ENCODE data around the gene NPAS2. TPM values are rescaled to one million over a fixed set of nuclear protein-coding genes. Genes with fewer than 3 reads are reported as not detected.

The NPAS2 gene
- total RNA-seq, 1 donor from 2014 or later, result 10.7 TPM

GRCh38 chr2:100831158-100831750 is 11.3 kb downstream of the NPAS2 start:
- H3K27ac Mint-ChIP-seq, result no peak overlapping the region
- no peaks in the 10 kb centered on the region for H3K27me3 Mint-ChIP-seq
- no peaks in the 10 kb centered on the region for H3K36me3 Mint-ChIP-seq
- H3K9me3 Mint-ChIP-seq, result no peaks in the 10 kb centered on the region
- no peak overlapping the region for H3K4me3 Mint-ChIP-seq
- TF ChIP-seq, protein P1, sequence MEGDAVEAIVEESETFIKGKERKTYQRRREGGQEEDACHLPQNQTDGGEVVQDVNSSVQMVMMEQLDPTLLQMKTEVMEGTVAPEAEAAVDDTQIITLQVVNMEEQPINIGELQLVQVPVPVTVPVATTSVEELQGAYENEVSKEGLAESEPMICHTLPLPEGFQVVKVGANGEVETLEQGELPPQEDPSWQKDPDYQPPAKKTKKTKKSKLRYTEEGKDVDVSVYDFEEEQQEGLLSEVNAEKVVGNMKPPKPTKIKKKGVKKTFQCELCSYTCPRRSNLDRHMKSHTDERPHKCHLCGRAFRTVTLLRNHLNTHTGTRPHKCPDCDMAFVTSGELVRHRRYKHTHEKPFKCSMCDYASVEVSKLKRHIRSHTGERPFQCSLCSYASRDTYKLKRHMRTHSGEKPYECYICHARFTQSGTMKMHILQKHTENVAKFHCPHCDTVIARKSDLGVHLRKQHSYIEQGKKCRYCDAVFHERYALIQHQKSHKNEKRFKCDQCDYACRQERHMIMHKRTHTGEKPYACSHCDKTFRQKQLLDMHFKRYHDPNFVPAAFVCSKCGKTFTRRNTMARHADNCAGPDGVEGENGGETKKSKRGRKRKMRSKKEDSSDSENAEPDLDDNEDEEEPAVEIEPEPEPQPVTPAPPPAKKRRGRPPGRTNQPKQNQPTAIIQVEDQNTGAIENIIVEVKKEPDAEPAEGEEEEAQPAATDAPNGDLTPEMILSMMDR (conservative IDR thresholded peaks at IDR 0.05), result no peak
- DNase-seq (ENCODE audit: extremely low spot score, unreplicated experiment), result no peak
- no peaks in the 10 kb centered on the region for H3K4me1 Mint-ChIP-seq (ENCODE audit: unreplicated experiment)

GRCh38 chr2:100831831-100832230 is 11.9 kb downstream of the NPAS2 start:
- TF ChIP-seq, protein P1 (conservative IDR thresholded peaks at IDR 0.05), result no peak
- Mint-ChIP-seq H3K27ac (no peak overlapping the region), H3K4me1 (ENCODE audit: unreplicated experiment) (no peaks in the 10 kb centered on the region), H3K27me3 (no peaks in the 10 kb centered on the region), H3K9me3 (no peaks in the 10 kb centered on the region), H3K4me3 (no peak overlapping the region), H3K36me3 (no peaks in the 10 kb centered on the region)
- DNase-seq (ENCODE audit: extremely low spot score, unreplicated experiment), result no peak

DNA sequence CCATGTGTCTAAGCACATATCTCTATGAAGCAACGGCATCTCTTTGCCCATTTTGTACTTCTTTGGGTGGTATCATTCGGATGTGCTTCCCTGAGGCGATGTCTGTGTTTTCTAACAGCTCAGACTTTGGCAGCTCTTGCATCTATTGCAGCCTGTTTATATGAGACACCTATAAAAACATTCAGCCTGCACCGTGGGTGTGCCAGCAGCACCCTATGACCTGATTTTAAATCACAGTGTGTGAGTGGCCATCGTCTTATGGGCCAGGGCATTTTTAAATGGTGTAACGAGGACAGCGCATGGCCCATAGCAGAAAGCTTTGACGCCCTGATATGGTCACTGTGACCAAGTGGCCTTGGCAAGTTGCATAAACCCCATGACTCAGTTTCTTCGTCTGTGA is 12.9 kb downstream of the NPAS2 start:
- DNase-seq (ENCODE audit: extremely low spot score, unreplicated experiment), result no peak
- H3K27ac Mint-ChIP-seq, result no peak overlapping the region
- H3K4me1 Mint-ChIP-seq (ENCODE audit: unreplicated experiment), result no peaks in the 10 kb centered on the region
- no peak overlapping the region for H3K4me3 Mint-ChIP-seq
- H3K27me3 Mint-ChIP-seq, result no peaks in the 10 kb centered on the region
- H3K36me3 Mint-ChIP-seq, result no peaks in the 10 kb centered on the region
- TF ChIP-seq, protein P1 (conservative IDR thresholded peaks at IDR 0.05), result no peak
- H3K9me3 Mint-ChIP-seq, result no peaks in the 10 kb centered on the region

DNA sequence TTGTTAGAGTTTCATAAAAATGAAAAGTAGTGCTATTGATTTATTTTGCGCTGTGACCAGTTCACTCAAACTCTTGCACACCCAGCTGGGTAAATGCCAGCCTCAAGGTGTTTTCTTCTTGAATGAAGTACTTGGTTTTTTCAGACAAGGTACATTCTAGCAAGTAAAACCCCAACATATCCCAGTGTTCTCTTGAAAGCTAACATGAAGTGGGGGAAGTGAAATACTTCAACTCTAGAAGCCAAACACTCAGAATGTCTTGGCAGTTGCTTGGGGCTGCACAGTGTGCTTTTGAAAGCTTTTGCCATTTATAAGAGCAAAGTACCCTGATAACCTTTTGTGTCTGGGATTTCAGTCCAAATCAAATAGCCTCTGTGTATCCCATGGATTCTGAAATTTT is 13.4 kb downstream of the NPAS2 start:
- DNase-seq (ENCODE audit: extremely low spot score, unreplicated experiment), result no peak
- Mint-ChIP-seq H3K27me3 (no peaks in the 10 kb centered on the region), H3K36me3 (no peaks in the 10 kb centered on the region), H3K4me1 (ENCODE audit: unreplicated experiment) (no peaks in the 10 kb centered on the region), H3K9me3 (no peaks in the 10 kb centered on the region), H3K4me3 (no peak overlapping the region), H3K27ac (no peak overlapping the region)
- TF ChIP-seq, protein P1 (conservative IDR thresholded peaks at IDR 0.05), result no peak

GRCh38 chr2:100834221-100834620 is 14.3 kb downstream of the NPAS2 start:
- TF ChIP-seq, protein P1 (conservative IDR thresholded peaks at IDR 0.05), result no peak
- Mint-ChIP-seq H3K4me1 (ENCODE audit: unreplicated experiment) (no peaks in the 10 kb centered on the region), H3K4me3 (no peak overlapping the region), H3K36me3 (no peaks in the 10 kb centered on the region), H3K27ac (no peak overlapping the region), H3K9me3 (no peaks in the 10 kb centered on the region), H3K27me3 (no peaks in the 10 kb centered on the region)
- no peak for DNase-seq (ENCODE audit: extremely low spot score, unreplicated experiment)

All from type B pancreatic cell (in vitro differentiated cells).